Ovary (tissue), 9 donors: ENCODE data around the gene SEH1L. TPM values are rescaled to one million over a fixed set of nuclear protein-coding genes. Genes with fewer than 3 reads are reported as not detected.

ENCODE experiments used
- DNase-seq, 5 donors: peaks; one replicate each; pipeline ENCODE4 v3.0.0-alpha.2; 2019 to 2020
- H3K27ac ChIP-seq, 2 donors: fragments of 200-600 bp; one replicate each; pipeline versions ENCODE4 v1.5.1 to v1.8.0; 2019 to 2022
- H3K27me3 ChIP-seq: fragments of 200-600 bp; one replicate; pipeline ENCODE4 v1.8.0; 2022
- H3K36me3 ChIP-seq: fragments of 200-600 bp; sonication (generic); one replicate; pipeline ENCODE4 v1.5.1; 2019
- H3K4me1 ChIP-seq: one replicate; pipeline ENCODE4 v1.8.1; 2013; ENCODE audit warnings: mild to moderate bottlenecking, moderate library complexity; ENCODE audit not compliant: insufficient read depth
- H3K4me3 ChIP-seq: fragments of 200-600 bp; sonication (generic); one replicate; pipeline ENCODE4 v1.5.1; 2017
- H3K9me3 ChIP-seq, 2 donors: fragments of 200-600 bp in 1 of 2; sonication (generic) in 1 of 2; one replicate each; pipeline versions ENCODE4 v1.5.1 to v1.8.1; 2013 to 2019; ENCODE audit warnings: mild to moderate bottlenecking in 1 of 2, moderate library complexity in 1 of 2
- EP300 ChIP-seq: sonication (generic); formaldehyde crosslinking; IDR thresholded peaks from one replicate; pipeline ENCODE4 v1.6.1; 2017; ENCODE audit warnings: antibody characterized with exemption
- POLR2A ChIP-seq: fragments of 450-650 bp; IDR thresholded peaks from one replicate; pipeline ENCODE4 v1.6.1; 2017; ENCODE audit warnings: antibody characterized with exemption, mild to moderate bottlenecking, moderate library complexity
- WGBS, 3 donors: extraction: QIAGEN DNeasy Blood & Tissue Kit in 1 of 3; methylation state at CpG; one replicate each; pipeline versions ENCODE4 v1.1.5 to v1.1.7; 2013 to 2017; 5-methylcytosine and 5-hydroxymethylcytosine counted together
- intact Hi-C, 4 donors: fragments of 100-400 bp; cut with DNase I; formaldehyde crosslinking; loops; one replicate each; pipeline versions ENCODE4 v1.11.0 to v1.15.1; 2022 to 2023
- polyA plus RNA-seq, 2 donors: library from polyadenylated mRNA; stranded (reverse); fragments of 200-250 nt in 1 of 2; fragments of 350-450 nt in 1 of 2; fragmentation: Illumina TruSeq in 1 of 2; extraction: RNeasy Lipid Tissue Mini Kit (QIAGEN cat#74804) in 1 of 2; gene quantifications; one replicate each; pipeline ENCODE4 v1.2.3, GENCODE V29; 2013 to 2014
- total RNA-seq, 7 donors: library from RNA; depleted of rRNA in 2 of 7; stranded (reverse); fragments of >200 nt in 2 of 7; fragmentation: NEBNext Ultra II Directional in 3 of 7; extraction: Animal tissue kit (Norgen Biotek cat#: 25700) in 3 of 7; gene quantifications; one replicate each; pipeline versions ENCODE4 v1.1.0 to v1.2.4, GENCODE V29; 2016 to 2023
- TF ChIP-seq, protein P1 (sequence below), 3 donors: fragments of 450-650 bp in 2 of 3; fragments of 200-600 bp in 1 of 3; IDR thresholded peaks; one replicate each; pipeline versions ENCODE4 v1.5.1 to v1.8.0; 2016 to 2022; ENCODE audit warnings: antibody characterized with exemption in 3 of 3, mild to moderate bottlenecking in 1 of 3
- donor health status: DM: no; HTN: no; CAD: no; lungs with moderate emphysema.
- donor health status: DM: no; HTN: no; CAD: no.
- donor health status: Bipolar disorder and iron deficiency.
- donor health status: DM: yes; HTN: yes; CAD: no.
- donor health status: DM: no; HTN: no; CAD: no.
- donor health status: DM: yes; HTN: yes; CAD: no.

Gene SEH1L
- total and polyA plus RNA-seq, 9 donors, result 12.3 to 56.1 (median 35.7) TPM

DNA sequence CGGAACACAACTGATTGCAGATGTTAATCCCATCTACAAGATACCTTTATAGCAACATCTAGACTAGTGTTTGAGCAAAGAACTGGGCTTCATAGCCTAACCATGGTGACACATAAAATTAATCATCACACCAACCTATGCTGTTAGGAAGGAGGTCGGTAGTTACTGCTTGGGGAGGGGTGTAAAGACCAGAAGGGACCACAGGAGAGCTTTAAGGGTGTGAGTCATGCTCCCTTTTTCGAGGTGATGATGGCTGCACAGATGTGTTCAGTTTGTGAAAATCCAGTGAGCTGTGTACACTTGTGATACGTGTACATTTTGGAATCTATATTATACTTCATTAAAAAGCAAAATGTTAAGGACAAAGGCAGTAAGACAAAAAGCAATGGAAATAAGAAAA lies 4.6 kb upstream of the SEH1L start:
- DNase-seq, result no peak
- TF ChIP-seq EP300 (no peak), POLR2A (no peak)
- TF ChIP-seq, protein P1, sequence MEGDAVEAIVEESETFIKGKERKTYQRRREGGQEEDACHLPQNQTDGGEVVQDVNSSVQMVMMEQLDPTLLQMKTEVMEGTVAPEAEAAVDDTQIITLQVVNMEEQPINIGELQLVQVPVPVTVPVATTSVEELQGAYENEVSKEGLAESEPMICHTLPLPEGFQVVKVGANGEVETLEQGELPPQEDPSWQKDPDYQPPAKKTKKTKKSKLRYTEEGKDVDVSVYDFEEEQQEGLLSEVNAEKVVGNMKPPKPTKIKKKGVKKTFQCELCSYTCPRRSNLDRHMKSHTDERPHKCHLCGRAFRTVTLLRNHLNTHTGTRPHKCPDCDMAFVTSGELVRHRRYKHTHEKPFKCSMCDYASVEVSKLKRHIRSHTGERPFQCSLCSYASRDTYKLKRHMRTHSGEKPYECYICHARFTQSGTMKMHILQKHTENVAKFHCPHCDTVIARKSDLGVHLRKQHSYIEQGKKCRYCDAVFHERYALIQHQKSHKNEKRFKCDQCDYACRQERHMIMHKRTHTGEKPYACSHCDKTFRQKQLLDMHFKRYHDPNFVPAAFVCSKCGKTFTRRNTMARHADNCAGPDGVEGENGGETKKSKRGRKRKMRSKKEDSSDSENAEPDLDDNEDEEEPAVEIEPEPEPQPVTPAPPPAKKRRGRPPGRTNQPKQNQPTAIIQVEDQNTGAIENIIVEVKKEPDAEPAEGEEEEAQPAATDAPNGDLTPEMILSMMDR (IDR thresholded peaks at IDR 0.05), result no peak
- Histone ChIP-seq H3K4me1 (no peaks in the 10 kb centered on the region), H3K36me3 (no peaks in the 10 kb centered on the region), H3K9me3 (no peaks in the 10 kb centered on the region), H3K27ac (no peak overlapping the region), H3K27me3 (no peaks in the 10 kb centered on the region), H3K4me3 (no peak overlapping the region)
- intact Hi-C loops, result no loop called here
- 77 to 81% (median 80%) methylated on average over 4 of the region's 4 CpGs for WGBS, 3 donors

DNA sequence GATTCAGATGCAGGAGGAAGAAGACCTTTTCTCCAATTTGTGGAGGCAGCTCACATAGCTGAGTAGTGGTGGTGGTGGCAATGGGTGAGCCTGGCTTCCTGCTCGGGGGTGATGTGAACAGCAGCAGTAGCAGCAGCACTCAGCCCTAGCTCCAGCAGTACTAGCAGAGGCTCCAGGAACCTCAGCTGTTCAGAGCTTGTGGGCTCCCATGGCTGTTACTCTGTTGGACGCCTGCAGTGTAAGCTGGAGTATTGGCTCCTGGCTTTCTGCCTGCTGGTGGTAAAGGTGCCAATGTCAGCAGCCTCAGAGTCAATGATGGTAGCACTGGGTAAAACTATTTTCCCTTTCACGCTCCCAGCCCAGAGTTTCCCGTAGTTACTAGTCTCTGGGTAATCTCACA lies 3.1 kb upstream of the SEH1L start:
- intact Hi-C loops, result loop anchor here in 1 of 4 donors (5.0 kb wide), 1 partner anchor 783 kb away; the partner anchor contains the start of genes FAM210A and RNMT
- no peaks in the 10 kb centered on the region for H3K36me3 ChIP-seq
- no peaks in the 10 kb centered on the region for H3K9me3 ChIP-seq
- DNase-seq, result peak in 3 of 5 donors; percentile 18 to 44 (median 39)
- TF ChIP-seq EP300 (no peak), POLR2A (no peak)
- TF ChIP-seq, protein P1 (IDR thresholded peaks at IDR 0.05), result no peak
- no peak overlapping the region for H3K27ac ChIP-seq
- H3K4me3 ChIP-seq, result no peak overlapping the region
- no peaks in the 10 kb centered on the region for H3K4me1 ChIP-seq
- no peaks in the 10 kb centered on the region for H3K27me3 ChIP-seq
- 15 to 23% (median 16%) methylated on average over 4 of the region's 4 CpGs for WGBS, 3 donors

DNA sequence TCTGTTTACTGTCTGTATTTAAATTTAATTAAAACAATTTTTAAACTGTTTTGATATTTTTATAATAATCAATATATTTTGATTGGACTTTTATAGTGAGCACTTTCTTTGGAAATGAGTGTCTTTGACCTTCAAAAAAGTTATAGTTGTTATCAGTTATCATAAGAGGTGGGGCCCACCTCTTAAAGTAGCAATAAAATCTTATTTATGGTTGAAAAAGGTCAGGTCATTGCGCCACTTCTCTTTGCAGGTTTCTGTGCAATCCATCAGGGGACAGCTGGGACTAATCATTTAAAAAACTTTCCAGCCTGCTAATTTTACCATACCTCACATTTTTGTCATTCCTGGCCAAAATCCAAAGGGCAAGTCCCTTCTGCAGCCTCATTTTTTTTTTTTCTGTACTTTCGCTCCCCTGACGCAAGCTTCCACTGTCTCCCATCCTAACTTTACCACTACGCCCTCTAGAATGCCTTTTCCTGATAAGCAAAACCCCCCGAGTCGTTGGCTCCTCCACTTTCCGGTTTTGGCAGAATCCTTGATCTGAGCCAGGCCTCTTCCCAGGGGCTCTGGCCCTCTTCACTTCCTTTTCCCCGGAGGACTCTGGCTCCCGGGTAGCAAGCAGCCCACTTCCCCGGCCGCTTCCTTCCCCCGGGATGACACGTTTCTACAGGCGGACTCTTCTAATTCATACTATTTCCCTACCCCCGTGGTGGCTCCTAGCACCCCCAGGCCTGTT lies 1.1 kb upstream of the SEH1L start:
- intact Hi-C loops, result loop anchor here in 1 of 4 donors (1.0 to 5.0 kb wide), 2 partner anchors 62 to 781 kb away; partner anchors contain the start of genes FAM210A, PTPN2 and RNMT
- Histone ChIP-seq H3K9me3 (no peaks in the 10 kb centered on the region), H3K27me3 (no peaks in the 10 kb centered on the region), H3K27ac (peak overlapping the region; percentile 88 to 92), H3K36me3 (no peaks in the 10 kb centered on the region), H3K4me1 (peaks cover 3% of the 10 kb centered on the region), H3K4me3 (peak overlapping the region; percentile 64)
- DNase-seq, result peak; percentile 44 to 68 (median 64)
- TF ChIP-seq, protein P1 (IDR thresholded peaks at IDR 0.05), result no peak
- TF ChIP-seq EP300 (no peak), POLR2A (no peak)
- WGBS, 3 donors, result 1 to 2% (median 1%) methylated on average over 15 of the region's 15 CpGs

DNA sequence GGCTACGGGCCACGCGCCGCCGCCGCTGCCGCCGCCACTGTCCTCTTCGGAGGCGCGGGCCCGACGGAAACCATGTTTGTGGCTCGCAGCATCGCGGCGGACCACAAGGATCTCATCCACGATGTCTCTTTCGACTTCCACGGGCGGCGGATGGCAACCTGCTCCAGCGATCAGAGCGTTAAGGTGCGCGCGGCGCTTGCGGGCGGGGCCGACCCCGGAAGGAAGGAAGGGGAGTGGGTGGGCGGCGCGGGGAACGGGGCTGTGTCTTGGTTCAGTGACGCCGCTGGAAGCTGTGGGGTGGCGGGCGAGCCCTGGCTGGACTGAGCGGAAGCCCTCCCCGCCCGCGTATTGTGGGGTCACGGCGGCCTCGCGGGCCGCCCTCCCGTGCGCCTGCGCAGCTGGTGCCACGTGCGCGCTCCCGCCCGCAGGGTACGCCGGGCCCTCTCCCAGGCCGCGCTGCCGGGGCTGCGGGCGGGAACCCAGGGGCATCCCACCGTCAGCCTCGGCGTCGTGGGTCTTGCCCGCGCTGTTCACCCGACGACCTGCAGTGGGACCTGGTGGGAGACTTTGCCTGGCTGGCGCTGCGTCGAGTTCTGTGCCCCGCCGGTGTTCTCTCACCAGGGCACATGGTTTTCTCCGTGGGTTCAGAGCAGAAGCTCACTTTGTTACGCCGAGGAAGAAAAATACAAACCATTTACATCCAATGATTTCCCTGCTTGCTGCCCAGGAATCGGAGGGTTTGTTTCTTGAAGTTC lies 416 bp downstream of the SEH1L start:
- peak; percentile 90 to 95 (median 93) for DNase-seq
- peaks cover 3% of the 10 kb centered on the region for H3K4me1 ChIP-seq
- peak overlapping the region; percentile 83 to 99 for H3K27ac ChIP-seq
- H3K4me3 ChIP-seq, result peak overlapping the region; percentile 79
- WGBS, 3 donors, result 1 to 3% (median 1%) methylated on average over 18 to 81 of the region's 81 CpGs
- intact Hi-C loops, result loop anchor here in 1 of 4 donors (5.0 kb wide), 1 partner anchor 779 kb away; the partner anchor contains the start of genes FAM210A and RNMT
- peak; percentile 25 for TF ChIP-seq EP300
- TF ChIP-seq, protein P1 (IDR thresholded peaks at IDR 0.05), result peak in 1 of 3 donors; percentile 30
- peak; percentile 93 for TF ChIP-seq POLR2A
- no peaks in the 10 kb centered on the region for H3K36me3 ChIP-seq
- no peaks in the 10 kb centered on the region for H3K9me3 ChIP-seq
- no peaks in the 10 kb centered on the region for H3K27me3 ChIP-seq
